Measurements from ENCODE around the gene ABCA8. TPM values are rescaled to one million over a fixed set of nuclear protein-coding genes. Genes with fewer than 3 reads are reported as not detected.

Gene ABCA8
- total RNA-seq, 2 donors from 2014 or later: not detected

GRCh38 chr17:68927516-68927915 is 27.7 kb downstream of the ABCA8 start:
- H3K36me3 Mint-ChIP-seq (ENCODE audit: insufficient read depth in 2 of 2): no peaks in the 10 kb centered on the region

GRCh38 chr17:68924793-68925720 is 30.1 kb downstream of the ABCA8 start:
- H3K27ac Mint-ChIP-seq: no peak overlapping the region
- ATAC-seq (replicated peaks in 1 of 2): no peak
- no peaks in the 10 kb centered on the region for H3K9me3 Mint-ChIP-seq
- no peaks in the 10 kb centered on the region for H3K27me3 Mint-ChIP-seq (ENCODE audit: low read depth)
- no peak overlapping the region for H3K4me3 Mint-ChIP-seq
- H3K36me3 Mint-ChIP-seq (ENCODE audit: insufficient read depth in 2 of 2): no peaks in the 10 kb centered on the region
- no peaks in the 10 kb centered on the region for H3K4me1 Mint-ChIP-seq (ENCODE audit: low read depth)
- DNase-seq: no peak

More at GRCh38 chr17:68927516-68927915, 27.7 kb downstream of the ABCA8 start:
- H3K4me3 Mint-ChIP-seq: no peak overlapping the region
- no peak for ATAC-seq (replicated peaks in 1 of 2)
- H3K27ac Mint-ChIP-seq: no peak overlapping the region
- no peak for DNase-seq
- no peaks in the 10 kb centered on the region for H3K27me3 Mint-ChIP-seq (ENCODE audit: low read depth)
- no peaks in the 10 kb centered on the region for H3K4me1 Mint-ChIP-seq (ENCODE audit: low read depth)
- no peaks in the 10 kb centered on the region for H3K9me3 Mint-ChIP-seq

GRCh38 chr17:68910789-68911431 is 44.3 kb downstream of the ABCA8 start:
- Mint-ChIP-seq H3K4me1 (ENCODE audit: low read depth) (no peaks in the 10 kb centered on the region), H3K4me3 (no peak overlapping the region), H3K9me3 (peaks cover 0 to 2% of the 10 kb centered on the region in 2 donors), H3K27ac (no peak overlapping the region), H3K36me3 (ENCODE audit: insufficient read depth in 2 of 2) (no peaks in the 10 kb centered on the region), H3K27me3 (ENCODE audit: low read depth) (no peaks in the 10 kb centered on the region)
- ATAC-seq (replicated peaks in 1 of 2): no peak
- no peak for DNase-seq

GRCh38 chr17:68910251-68910705 is 44.9 kb downstream of the ABCA8 start:
- Mint-ChIP-seq H3K36me3 (ENCODE audit: insufficient read depth in 2 of 2) (no peaks in the 10 kb centered on the region), H3K9me3 (no peaks in the 10 kb centered on the region), H3K27me3 (ENCODE audit: low read depth) (no peaks in the 10 kb centered on the region), H3K4me3 (no peak overlapping the region), H3K27ac (no peak overlapping the region), H3K4me1 (ENCODE audit: low read depth) (no peaks in the 10 kb centered on the region)
- no peak for DNase-seq
- ATAC-seq (replicated peaks in 1 of 2): no peak

- no peak for DNase-seq
- no peaks in the 10 kb centered on the region for H3K4me1 Mint-ChIP-seq (ENCODE audit: low read depth)
- no peaks in the 10 kb centered on the region for H3K27me3 Mint-ChIP-seq (ENCODE audit: low read depth)
- no peaks in the 10 kb centered on the region for H3K9me3 Mint-ChIP-seq
- H3K27ac Mint-ChIP-seq: no peak overlapping the region
- H3K4me3 Mint-ChIP-seq: no peak overlapping the region
- no peak for ATAC-seq (replicated peaks in 1 of 2)
- H3K36me3 Mint-ChIP-seq (ENCODE audit: insufficient read depth in 2 of 2): no peaks in the 10 kb centered on the region
Measured at GRCh38 chr17:68909066-68909465, 46.1 kb downstream of the ABCA8 start.

- Mint-ChIP-seq H3K9me3 (no peaks in the 10 kb centered on the region), H3K4me1 (ENCODE audit: low read depth) (no peaks in the 10 kb centered on the region), H3K27ac (no peak overlapping the region), H3K27me3 (ENCODE audit: low read depth) (no peaks in the 10 kb centered on the region), H3K36me3 (ENCODE audit: insufficient read depth in 2 of 2) (no peaks in the 10 kb centered on the region), H3K4me3 (no peak overlapping the region)
- DNase-seq: no peak
- ATAC-seq (replicated peaks in 1 of 2): no peak
Measured at GRCh38 chr17:68908045-68908444, 47.1 kb downstream of the ABCA8 start.

GRCh38 chr17:68906638-68907037 is 48.6 kb downstream of the ABCA8 start:
- Mint-ChIP-seq H3K4me1 (ENCODE audit: low read depth) (no peaks in the 10 kb centered on the region), H3K9me3 (no peaks in the 10 kb centered on the region), H3K27me3 (ENCODE audit: low read depth) (no peaks in the 10 kb centered on the region), H3K27ac (no peak overlapping the region), H3K36me3 (ENCODE audit: insufficient read depth in 2 of 2) (no peaks in the 10 kb centered on the region), H3K4me3 (no peak overlapping the region)
- ATAC-seq (replicated peaks in 1 of 2) (no peak), DNase-seq (no peak)

GRCh38 chr17:68903286-68903685 is 51.9 kb downstream of the ABCA8 start:
- H3K4me3 Mint-ChIP-seq: no peak overlapping the region
- no peaks in the 10 kb centered on the region for H3K4me1 Mint-ChIP-seq (ENCODE audit: low read depth)
- ATAC-seq (replicated peaks in 1 of 2) (no peak), DNase-seq (no peak)
- no peak overlapping the region for H3K27ac Mint-ChIP-seq
- no peaks in the 10 kb centered on the region for H3K36me3 Mint-ChIP-seq (ENCODE audit: insufficient read depth in 2 of 2)
- no peaks in the 10 kb centered on the region for H3K27me3 Mint-ChIP-seq (ENCODE audit: low read depth)
- no peaks in the 10 kb centered on the region for H3K9me3 Mint-ChIP-seq

GRCh38 chr17:68897557-68897956 is 57.6 kb downstream of the ABCA8 start:
- Mint-ChIP-seq H3K4me3 (no peak overlapping the region), H3K4me1 (ENCODE audit: low read depth) (no peaks in the 10 kb centered on the region), H3K27me3 (ENCODE audit: low read depth) (no peaks in the 10 kb centered on the region), H3K27ac (no peak overlapping the region), H3K9me3 (peaks cover 6% of the 10 kb centered on the region in 2 donors), H3K36me3 (ENCODE audit: insufficient read depth in 2 of 2) (peaks cover 0 to 4% of the 10 kb centered on the region in 2 donors)
- ATAC-seq (replicated peaks in 1 of 2) (no peak), DNase-seq (no peak)

- H3K4me3 Mint-ChIP-seq: no peak overlapping the region
- ATAC-seq (replicated peaks in 1 of 2) (no peak), DNase-seq (no peak)
- no peak overlapping the region for H3K27ac Mint-ChIP-seq
- H3K27me3 Mint-ChIP-seq (ENCODE audit: low read depth): no peaks in the 10 kb centered on the region
- H3K9me3 Mint-ChIP-seq: peaks cover 4 to 6% of the 10 kb centered on the region in 2 donors
- H3K36me3 Mint-ChIP-seq (ENCODE audit: insufficient read depth in 2 of 2): peaks cover 0 to 4% of the 10 kb centered on the region in 2 donors
- H3K4me1 Mint-ChIP-seq (ENCODE audit: low read depth): no peaks in the 10 kb centered on the region
Measured at GRCh38 chr17:68892658-68893057, 62.5 kb downstream of the ABCA8 start.

- peaks cover 0 to 4% of the 10 kb centered on the region in 2 donors for H3K36me3 Mint-ChIP-seq (ENCODE audit: insufficient read depth in 2 of 2)
- DNase-seq: no peak
- H3K9me3 Mint-ChIP-seq: peaks cover 2 to 5% of the 10 kb centered on the region in 2 donors
- H3K4me3 Mint-ChIP-seq: no peak overlapping the region
- H3K27me3 Mint-ChIP-seq (ENCODE audit: low read depth): no peaks in the 10 kb centered on the region
- H3K27ac Mint-ChIP-seq: no peak overlapping the region
- no peaks in the 10 kb centered on the region for H3K4me1 Mint-ChIP-seq (ENCODE audit: low read depth)
- ATAC-seq (replicated peaks in 1 of 2): no peak
Measured at GRCh38 chr17:68892193-68892592, 63.0 kb downstream of the ABCA8 start.

- no peaks in the 10 kb centered on the region for H3K36me3 Mint-ChIP-seq (ENCODE audit: insufficient read depth in 2 of 2)
- H3K4me3 Mint-ChIP-seq: no peak overlapping the region
- H3K27ac Mint-ChIP-seq: no peak overlapping the region
- no peaks in the 10 kb centered on the region for H3K9me3 Mint-ChIP-seq
- DNase-seq (no peak), ATAC-seq (replicated peaks in 1 of 2) (no peak)
- no peaks in the 10 kb centered on the region for H3K4me1 Mint-ChIP-seq (ENCODE audit: low read depth)
- H3K27me3 Mint-ChIP-seq (ENCODE audit: low read depth): no peaks in the 10 kb centered on the region
Measured at GRCh38 chr17:68886401-68886800, 68.8 kb downstream of the ABCA8 start.

GRCh38 chr17:68884888-68885287 is 70.3 kb downstream of the ABCA8 start:
- ATAC-seq (replicated peaks in 1 of 2) (no peak), DNase-seq (no peak)
- Mint-ChIP-seq H3K27ac (no peak overlapping the region), H3K36me3 (ENCODE audit: insufficient read depth in 2 of 2) (no peaks in the 10 kb centered on the region), H3K4me1 (ENCODE audit: low read depth) (no peaks in the 10 kb centered on the region), H3K9me3 (no peaks in the 10 kb centered on the region), H3K4me3 (no peak overlapping the region), H3K27me3 (ENCODE audit: low read depth) (no peaks in the 10 kb centered on the region)

Data from activated T-cell treated with anti-CD3 and anti-CD28 coated beads, Interleukin-2, amount 50 U/mL, for 72 hours (primary cell).